H1 (cell line): ENCODE measurements around the gene STAC2. TPM values are rescaled to one million over a fixed set of nuclear protein-coding genes. Genes with fewer than 3 reads are reported as not detected.

Experiments
- BACH1 ChIP-seq: IDR thresholded peaks from 2 replicates; pipeline ENCODE4 v1.6.1; 2012; ENCODE audit warnings: low read length, improper control_type of control experiment
- CBX8 ChIP-seq: fragments of 300-800, 300-1000 bp; sonication (generic); IDR thresholded peaks from 2 replicates; pipeline ENCODE4 v1.7.1; 2016; ENCODE audit warnings: low read depth, low read length, borderline replicate concordance
- CHD1 ChIP-seq: IDR thresholded peaks from 2 replicates; pipeline ENCODE4 v1.6.1; 2012; ENCODE audit warnings: low read depth, low read length, improper control_type of control experiment
- CHD2 ChIP-seq: IDR thresholded peaks from 2 replicates; pipeline ENCODE4 v1.6.1; 2012; ENCODE audit warnings: low read length, improper control_type of control experiment
- GABPA ChIP-seq: IDR thresholded peaks from 2 replicates; pipeline ENCODE4 v1.6.1; 2011; ENCODE audit warnings: mild to moderate bottlenecking, low read length, moderate library complexity, borderline replicate concordance; ENCODE audit not compliant: insufficient read depth
- HDAC2 ChIP-seq, 2 experiments: fragments of 300-600 bp in 1 of 2; sonication (generic) in 1 of 2; IDR thresholded peaks; 2 replicates each; pipeline ENCODE4 v1.6.1; 2011 to 2012; ENCODE audit warnings: low read depth in 2 of 2, low read length in 2 of 2, mild to moderate bottlenecking in 2 of 2, moderate library complexity in 2 of 2, borderline replicate concordance in 1 of 2, inconsistent platforms in 1 of 2
- HDAC6 ChIP-seq: IDR thresholded peaks from one replicate; pipeline ENCODE4 v1.7.1; 2012; ENCODE audit warnings: low read depth, mild to moderate bottlenecking, inconsistent platforms, low read length, moderate library complexity
- KDM5A ChIP-seq: fragments of 200-600 bp; IDR thresholded peaks from 2 replicates; pipeline ENCODE4 v1.7.1; 2012; ENCODE audit warnings: mild to moderate bottlenecking, low read length, inconsistent platforms, mixed read lengths
- POLR2AphosphoS5 ChIP-seq: IDR thresholded peaks from 2 replicates; pipeline ENCODE4 v1.6.1; 2011; ENCODE audit warnings: low read depth, low read length
- POU5F1 ChIP-seq: IDR thresholded peaks from 2 replicates; pipeline ENCODE4 v1.6.1; 2011; ENCODE audit warnings: low read depth, mild to moderate bottlenecking, low read length, moderate library complexity
- RBBP5 ChIP-seq: IDR thresholded peaks from 2 replicates; pipeline ENCODE4 v1.7.1; 2012; ENCODE audit warnings: low read depth, mild to moderate bottlenecking, inconsistent platforms, low read length, moderate library complexity, borderline replicate concordance
- RXRA ChIP-seq: IDR thresholded peaks from 2 replicates; pipeline ENCODE4 v1.6.1; 2011; ENCODE audit warnings: low read depth, mild to moderate bottlenecking, low read length, moderate library complexity; ENCODE audit not compliant: insufficient read depth
- SIRT6 ChIP-seq: IDR thresholded peaks from one replicate; pipeline ENCODE4 v1.7.1; 2012; ENCODE audit warnings: low read length, inconsistent platforms
- SP1 ChIP-seq: IDR thresholded peaks from 2 replicates; pipeline ENCODE4 v1.6.1; 2011; ENCODE audit warnings: low read depth, low read length
- SP4 ChIP-seq: IDR thresholded peaks from 2 replicates; pipeline ENCODE4 v1.6.1; 2012; ENCODE audit warnings: low read length, inconsistent platforms
- TBP ChIP-seq: IDR thresholded peaks from 2 replicates; pipeline ENCODE4 v1.6.1; 2011; ENCODE audit warnings: low read depth, low read length, improper control_type of control experiment
- polyA plus RNA-seq, 7 experiments: library from polyadenylated mRNA; depleted of rRNA in 3 of 7; stranded (reverse) in 5 of 7; unstranded in 2 of 7; fragments of >200 nt in 5 of 7; fragments of 200-250 nt in 2 of 7; gene quantifications; 1 replicate in 5 of 7; 2 replicates in 1 of 7; 4 replicates in 1 of 7; pipeline versions ENCODE4 v1.2.1 to v1.2.3, GENCODE V29; 2011 to 2013; ENCODE audit warnings: missing spikeins in 2 of 7, mixed read lengths in 2 of 7
- total RNA-seq: library from RNA; stranded (reverse); fragmentation: NEBNext Ultra II Directional; extraction: Animal tissue kit (Norgen Biotek cat#: 25700); gene quantifications from 2 replicates; pipeline ENCODE4 v1.2.1, GENCODE V29; 2021
- TF ChIP-seq, protein P1 (sequence below), 3 experiments: IDR thresholded peaks; 1 replicate in 2 of 3; 2 replicates in 1 of 3; pipeline versions ENCODE4 v1.5.1 to v1.6.1; 2011; ENCODE audit warnings: low read length in 3 of 3, mild to moderate bottlenecking in 3 of 3, inconsistent platforms in 2 of 3, low read depth in 1 of 3, moderate library complexity in 1 of 3; ENCODE audit not compliant: insufficient read depth in 1 of 3; ENCODE audit errors: control extremely low read depth in 1 of 3
- TF ChIP-seq, protein P2 (sequence below): IDR thresholded peaks from 2 replicates; pipeline ENCODE4 v1.6.1; 2012; ENCODE audit warnings: inconsistent platforms
- TF ChIP-seq, protein P3 (sequence below): IDR thresholded peaks from 2 replicates; pipeline ENCODE4 v1.6.1; 2011; ENCODE audit warnings: low read depth, mild to moderate bottlenecking, low read length; ENCODE audit not compliant: insufficient read depth
- TF ChIP-seq, protein P4 (sequence below): IDR thresholded peaks from 2 replicates; pipeline ENCODE4 v1.6.1; 2012; ENCODE audit warnings: low read length, inconsistent platforms

Gene STAC2
- total and polyA plus RNA-seq, 2 of the 8 experiments (the other 6 are each of a cell fraction or from before 2014, with no cell fraction given), result 1.5 to 6.0 TPM

DNA sequence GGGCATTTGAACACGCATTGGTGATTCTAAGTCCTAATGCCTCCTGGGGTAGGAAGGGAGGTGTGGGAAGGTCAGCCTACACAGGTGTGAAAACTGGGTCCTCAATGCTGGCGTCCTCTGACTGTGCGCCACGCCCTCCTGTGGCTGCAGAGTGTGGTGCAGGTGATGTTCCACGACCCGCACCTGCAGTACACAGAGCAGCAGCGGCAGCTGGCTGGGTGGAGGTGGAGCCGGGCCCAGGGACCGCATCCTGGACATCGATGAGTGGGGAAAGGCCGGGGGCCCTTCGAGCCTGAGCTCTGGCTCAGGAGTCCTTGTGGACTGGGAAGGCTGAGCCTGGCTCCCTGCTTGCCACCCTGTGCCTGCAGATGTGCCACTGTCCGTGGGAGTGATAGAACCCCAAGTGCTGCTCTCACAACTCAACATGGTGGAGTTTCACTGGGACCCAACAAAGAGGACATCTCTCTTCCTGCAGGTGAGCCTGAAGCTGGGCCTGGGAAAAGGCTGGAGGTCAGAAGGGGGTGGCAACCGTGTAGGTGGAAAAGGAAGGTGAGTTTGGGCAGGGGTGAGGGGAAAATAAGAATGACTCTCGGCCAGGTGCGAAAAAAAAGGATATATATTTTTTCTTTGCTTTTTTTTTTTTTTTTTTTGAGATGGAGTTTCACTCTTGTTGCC, 14.0 kb upstream of the STAC2 start (continued):
- TF ChIP-seq, protein P1, sequence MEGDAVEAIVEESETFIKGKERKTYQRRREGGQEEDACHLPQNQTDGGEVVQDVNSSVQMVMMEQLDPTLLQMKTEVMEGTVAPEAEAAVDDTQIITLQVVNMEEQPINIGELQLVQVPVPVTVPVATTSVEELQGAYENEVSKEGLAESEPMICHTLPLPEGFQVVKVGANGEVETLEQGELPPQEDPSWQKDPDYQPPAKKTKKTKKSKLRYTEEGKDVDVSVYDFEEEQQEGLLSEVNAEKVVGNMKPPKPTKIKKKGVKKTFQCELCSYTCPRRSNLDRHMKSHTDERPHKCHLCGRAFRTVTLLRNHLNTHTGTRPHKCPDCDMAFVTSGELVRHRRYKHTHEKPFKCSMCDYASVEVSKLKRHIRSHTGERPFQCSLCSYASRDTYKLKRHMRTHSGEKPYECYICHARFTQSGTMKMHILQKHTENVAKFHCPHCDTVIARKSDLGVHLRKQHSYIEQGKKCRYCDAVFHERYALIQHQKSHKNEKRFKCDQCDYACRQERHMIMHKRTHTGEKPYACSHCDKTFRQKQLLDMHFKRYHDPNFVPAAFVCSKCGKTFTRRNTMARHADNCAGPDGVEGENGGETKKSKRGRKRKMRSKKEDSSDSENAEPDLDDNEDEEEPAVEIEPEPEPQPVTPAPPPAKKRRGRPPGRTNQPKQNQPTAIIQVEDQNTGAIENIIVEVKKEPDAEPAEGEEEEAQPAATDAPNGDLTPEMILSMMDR (IDR thresholded peaks at IDR 0.05; ENCODE audit: control extremely low read depth in 1 of 3, insufficient read depth in 1 of 3, low read depth in 1 of 3, low read length in 3 of 3), result peak; percentile 91 to 100 (median 99)
- no peak for TF ChIP-seq SP4
- TF ChIP-seq POLR2AphosphoS5, result peak; percentile 66; the same call in 1 of the 2 replicates
- no peak for TF ChIP-seq SP1
- TF ChIP-seq, protein P2, sequence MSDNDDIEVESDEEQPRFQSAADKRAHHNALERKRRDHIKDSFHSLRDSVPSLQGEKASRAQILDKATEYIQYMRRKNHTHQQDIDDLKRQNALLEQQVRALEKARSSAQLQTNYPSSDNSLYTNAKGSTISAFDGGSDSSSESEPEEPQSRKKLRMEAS, result peak; percentile 81
- TF ChIP-seq SIRT6, result no peak
- peak; percentile 63 to 82; a peak in 2 of 4 replicates for TF ChIP-seq HDAC2 (IDR thresholded peaks at IDR 0.05; ENCODE audit: borderline replicate concordance in 1 of 2, low read depth in 2 of 2, low read length in 2 of 2)
- TF ChIP-seq BACH1, result peak; percentile 77
- TF ChIP-seq TBP, result peak; percentile 56
- no peak for TF ChIP-seq CHD1
- TF ChIP-seq, protein P3, sequence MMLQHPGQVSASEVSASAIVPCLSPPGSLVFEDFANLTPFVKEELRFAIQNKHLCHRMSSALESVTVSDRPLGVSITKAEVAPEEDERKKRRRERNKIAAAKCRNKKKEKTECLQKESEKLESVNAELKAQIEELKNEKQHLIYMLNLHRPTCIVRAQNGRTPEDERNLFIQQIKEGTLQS, result no peak
- no peak for TF ChIP-seq CHD2
- TF ChIP-seq, protein P4, sequence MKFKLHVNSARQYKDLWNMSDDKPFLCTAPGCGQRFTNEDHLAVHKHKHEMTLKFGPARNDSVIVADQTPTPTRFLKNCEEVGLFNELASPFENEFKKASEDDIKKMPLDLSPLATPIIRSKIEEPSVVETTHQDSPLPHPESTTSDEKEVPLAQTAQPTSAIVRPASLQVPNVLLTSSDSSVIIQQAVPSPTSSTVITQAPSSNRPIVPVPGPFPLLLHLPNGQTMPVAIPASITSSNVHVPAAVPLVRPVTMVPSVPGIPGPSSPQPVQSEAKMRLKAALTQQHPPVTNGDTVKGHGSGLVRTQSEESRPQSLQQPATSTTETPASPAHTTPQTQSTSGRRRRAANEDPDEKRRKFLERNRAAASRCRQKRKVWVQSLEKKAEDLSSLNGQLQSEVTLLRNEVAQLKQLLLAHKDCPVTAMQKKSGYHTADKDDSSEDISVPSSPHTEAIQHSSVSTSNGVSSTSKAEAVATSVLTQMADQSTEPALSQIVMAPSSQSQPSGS, result no peak
- TF ChIP-seq HDAC6, result no peak
- no peak for TF ChIP-seq CBX8
- TF ChIP-seq RBBP5, result no peak
- TF ChIP-seq POU5F1, result no peak
- TF ChIP-seq GABPA, result peak; percentile 47; the same call in 1 of the 2 replicates
- no peak for TF ChIP-seq RXRA
- TF ChIP-seq KDM5A, result no peak
